NK-92 (cell line): ENCODE results near the gene MAP1LC3B2.

ENCODE experiments used
- DNase-seq: peaks from one replicate; lab custom pipeline; 2025; ENCODE audit not compliant: unreplicated experiment; lab: John Stamatoyannopoulos, UW

MAP1LC3B2 gene

DNA sequence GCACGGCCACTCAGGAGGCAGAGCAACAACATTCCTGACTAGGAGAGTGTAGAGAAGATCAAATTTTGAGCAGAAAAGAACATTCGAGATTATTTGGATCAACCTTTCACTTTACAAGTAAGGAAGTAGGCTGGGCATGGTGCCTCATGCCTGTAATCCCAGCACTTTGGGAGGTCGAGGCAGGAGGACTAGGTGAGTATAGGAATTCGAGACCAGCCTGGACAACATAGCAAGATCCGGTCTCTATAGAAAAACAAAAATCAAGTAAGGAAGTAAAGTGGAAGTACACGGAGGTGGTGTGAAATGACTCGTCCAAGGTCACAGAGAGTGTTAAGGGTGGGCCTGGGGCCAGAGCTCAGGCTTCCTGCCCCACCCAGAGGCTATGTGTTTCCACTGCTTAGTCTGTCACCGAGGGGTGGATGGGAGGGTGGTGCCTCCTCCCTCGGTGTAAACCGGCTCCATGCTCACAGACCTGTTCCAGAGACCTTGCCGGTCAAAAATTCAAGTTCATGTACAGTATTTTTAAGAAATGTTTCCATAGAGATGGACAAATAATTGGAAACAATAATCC is 51.9 kb downstream of the MAP1LC3B2 start:
- DNase-seq: no peak

DNA sequence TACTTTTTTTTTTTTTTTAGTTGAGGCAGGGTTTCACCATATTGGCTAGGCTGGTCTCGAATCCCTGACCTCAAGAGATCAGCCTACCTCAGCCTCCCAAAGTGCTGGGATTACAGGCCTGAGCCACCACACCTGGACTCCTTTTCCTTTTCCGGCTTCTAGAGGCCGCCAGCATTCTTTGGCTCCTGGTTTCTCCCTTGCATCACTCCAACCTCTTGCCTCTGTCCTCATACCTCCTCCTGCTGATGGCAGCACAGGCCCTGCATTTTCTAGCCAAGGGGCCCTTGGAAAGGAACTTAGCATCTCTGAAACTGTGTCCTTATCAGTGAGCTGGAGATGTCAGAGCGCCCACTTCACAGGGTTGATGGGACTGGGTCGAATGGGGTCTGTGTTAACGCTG is 53.3 kb downstream of the MAP1LC3B2 start:
- no peak for DNase-seq

DNA sequence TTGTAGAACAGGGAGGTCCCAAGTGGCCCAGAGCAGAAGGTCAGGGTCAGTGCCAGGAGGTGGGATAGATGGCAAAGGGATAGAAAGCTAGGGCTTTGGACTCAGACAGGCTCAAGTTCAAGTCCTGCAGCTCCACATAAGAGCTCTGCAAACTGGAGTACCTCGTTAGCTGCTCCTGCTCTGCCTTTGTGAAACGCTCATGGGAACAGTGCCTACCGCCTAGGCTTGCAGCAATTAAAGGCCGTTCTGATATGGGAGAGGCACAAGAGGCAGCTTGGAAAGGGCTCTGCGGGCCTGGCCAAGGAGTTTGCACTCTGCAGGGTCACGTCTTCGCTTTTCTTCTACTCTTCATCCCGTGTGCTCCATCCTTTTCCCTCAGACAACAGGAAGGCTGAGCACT is 54.1 kb downstream of the MAP1LC3B2 start:
- DNase-seq: no peak

DNA sequence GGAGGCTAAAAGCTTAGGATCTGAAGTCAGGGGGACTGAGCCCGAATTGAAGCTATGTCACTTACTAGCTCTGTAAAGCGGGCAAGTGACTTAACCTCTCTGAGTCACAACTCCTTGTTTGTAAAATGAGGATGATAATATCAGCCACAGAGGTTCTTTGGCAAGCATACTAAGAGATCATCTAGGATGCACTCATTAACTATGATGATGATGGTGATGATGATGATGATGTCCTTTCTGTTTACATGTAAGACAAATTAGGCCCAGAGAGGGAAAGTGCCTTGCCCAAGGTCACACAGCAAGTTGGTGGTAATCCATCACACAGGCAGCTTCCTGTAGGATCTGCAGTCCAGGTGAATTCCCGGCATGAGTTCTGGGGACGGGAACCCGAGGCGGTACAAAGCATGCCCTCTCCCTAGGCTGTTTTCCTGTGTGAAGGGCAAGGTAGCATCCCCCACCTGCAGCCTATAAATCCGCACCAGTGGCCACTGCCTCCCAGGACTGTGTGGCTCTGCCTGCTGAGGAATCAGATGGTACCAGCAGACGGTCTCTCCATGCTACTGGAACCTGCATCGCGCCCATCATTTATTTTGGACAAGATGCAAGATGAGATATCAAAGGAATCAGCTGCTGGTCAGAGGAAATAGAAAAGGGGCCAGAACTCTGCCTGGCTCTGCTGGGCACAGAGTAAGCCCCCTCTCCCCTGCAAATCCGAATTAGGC is 55.2 kb downstream of the MAP1LC3B2 start:
- no peak for DNase-seq

DNA sequence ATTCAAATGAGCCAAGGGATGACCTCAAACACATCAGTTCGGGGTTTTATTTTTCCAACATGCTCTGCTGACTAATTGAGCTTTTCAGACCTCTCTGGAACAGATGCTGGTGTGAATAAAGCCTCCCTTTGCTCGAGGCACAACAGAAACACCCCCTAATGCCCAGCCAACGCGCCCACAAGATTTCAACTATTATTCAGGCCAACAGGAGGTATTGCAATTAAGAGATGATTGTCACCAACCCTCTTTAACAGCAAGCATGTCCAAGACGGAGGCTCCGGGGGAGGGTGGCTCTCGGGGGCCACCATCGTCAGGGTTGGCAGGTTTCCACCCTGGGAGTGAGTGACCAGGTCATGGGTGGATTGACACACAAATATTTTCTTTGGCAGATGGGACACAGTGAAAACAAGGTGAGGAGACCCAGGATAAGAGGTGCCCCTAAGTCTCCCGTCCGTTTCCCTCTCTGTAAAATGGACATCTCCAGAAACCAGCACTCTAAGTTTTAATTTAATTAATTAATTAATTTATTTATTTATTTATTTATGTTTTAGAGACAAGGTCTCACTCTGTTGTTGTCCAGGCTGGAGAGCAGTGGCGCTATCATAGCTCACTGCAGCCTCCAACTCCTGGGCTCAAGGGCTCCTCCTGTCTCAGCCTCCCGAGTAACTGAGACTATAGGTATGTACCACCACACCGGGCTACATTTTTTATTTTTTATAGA is 56.1 kb downstream of the MAP1LC3B2 start:
- no peak for DNase-seq

DNA sequence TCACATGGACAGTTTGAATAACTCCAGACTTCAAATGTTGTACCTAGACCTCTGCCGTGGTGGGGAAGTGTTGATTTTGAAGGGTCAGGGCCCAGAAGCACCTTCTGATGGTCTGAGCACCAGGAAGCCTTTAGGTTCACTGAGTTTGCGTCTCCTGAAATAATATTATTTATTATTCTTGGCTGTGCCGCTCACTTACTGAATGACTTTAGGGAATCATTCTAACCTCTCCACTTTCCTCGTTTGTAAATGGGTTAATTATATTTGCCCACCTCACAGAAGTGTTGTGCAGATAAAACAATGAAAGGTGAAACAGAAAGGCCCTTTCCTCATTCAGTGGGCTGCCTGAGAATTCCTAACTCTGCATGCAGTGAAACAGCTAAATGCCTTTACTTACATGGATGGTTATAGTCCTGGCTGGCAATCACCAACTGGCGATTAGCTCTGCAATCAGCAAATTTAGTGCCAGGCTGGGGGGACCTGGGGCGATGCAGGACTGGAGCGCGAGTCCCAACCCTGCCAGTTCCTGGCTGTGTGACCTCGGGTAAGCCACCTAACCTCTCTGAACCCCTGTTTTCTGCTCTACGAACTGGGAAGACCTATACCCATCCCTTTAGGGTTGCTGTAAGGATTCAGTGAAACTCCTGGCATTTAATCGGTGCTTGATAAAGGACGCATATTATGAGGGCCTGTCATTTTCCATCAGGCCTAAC is 57.5 kb downstream of the MAP1LC3B2 start:
- DNase-seq: no peak

DNA sequence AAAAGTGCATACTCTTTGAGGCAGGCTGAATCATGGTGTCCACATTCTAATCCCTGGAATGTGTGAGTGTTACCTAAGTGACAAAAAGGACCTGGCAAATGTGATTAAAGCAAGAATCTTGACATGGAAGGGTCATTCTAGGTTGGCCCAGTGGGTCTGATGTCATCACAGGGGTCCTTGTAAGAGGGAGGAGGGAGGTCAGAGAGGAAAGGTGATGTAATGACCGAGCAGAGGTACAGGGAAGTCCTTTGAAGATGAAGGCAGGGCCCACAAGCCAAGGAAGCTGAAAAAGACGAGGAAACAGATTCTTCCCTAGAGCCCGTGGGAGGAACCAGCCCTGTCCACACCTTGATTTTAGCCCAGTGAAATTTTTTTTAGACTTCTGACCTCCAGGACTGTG is 60.1 kb downstream of the MAP1LC3B2 start:
- no peak for DNase-seq

DNA sequence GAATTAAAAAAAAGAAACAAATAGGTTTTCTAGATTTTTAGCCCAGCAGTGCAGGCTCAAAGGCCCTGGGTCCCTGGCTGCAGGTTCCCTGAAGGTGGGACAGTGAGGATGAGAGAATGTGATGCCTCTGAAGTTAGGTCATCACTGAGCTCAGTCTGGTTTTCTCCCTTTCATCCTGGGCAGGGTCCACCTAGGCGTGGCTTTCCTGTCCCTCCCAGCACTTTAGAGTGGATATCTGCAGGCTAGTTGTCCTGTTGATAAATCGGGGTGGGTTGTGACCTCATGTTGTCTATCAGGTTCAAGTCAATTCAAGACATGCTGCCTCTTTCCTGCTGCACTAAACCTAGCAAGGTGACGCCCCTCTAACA is 60.9 kb downstream of the MAP1LC3B2 start:
- DNase-seq: no peak

DNA sequence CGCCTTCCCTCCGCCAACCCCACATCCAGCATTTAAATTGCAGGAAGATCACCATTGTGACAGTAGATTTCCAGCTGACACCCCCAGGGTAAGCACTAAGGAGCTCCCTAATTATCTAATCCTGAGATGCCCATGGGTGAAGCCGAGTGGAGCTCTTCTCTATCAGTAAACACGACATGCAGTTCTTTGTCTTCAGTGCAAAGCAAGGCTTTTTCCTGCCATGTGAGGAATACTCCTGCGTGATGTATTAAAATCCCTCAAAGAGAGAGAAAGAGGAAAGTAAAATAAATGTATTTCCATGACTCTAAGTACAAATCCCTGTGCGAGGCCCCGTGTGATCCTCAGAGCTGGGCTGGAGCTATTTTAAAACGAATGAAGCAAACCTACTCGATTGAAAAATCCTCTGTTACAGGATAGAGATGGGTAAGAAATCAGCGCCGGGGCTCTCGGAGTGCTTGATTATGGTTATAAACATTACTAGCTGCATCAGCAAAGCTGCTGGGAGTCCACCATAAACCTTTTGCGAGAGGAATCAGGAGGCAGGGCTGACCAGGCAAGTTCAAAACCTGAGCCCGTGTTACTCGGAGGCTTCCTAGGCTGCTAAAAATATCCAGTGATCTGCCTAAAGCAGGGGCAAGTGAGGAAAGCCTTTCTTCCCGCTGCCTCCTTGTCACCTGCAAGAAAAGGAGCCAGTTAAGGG is 61.5 kb downstream of the MAP1LC3B2 start:
- DNase-seq: no peak

DNA sequence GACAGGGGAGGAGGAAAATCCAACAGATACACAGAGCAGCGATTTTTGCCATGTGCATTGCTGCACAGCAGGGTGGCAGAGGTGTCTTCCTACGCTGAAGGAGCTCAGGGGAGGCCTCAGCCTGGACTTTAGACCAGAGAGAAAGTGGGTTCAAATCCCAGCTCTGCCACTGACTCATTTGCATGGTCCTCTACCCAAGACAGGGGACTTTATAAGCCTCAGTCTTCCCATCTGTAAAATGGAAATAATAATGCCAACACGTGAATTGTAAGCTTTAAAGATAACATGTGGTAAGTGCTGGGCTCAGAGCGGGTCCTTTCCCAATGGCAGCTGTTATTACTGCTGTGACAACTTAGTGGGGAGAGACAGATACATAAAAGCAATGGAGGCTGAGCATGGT is 62.0 kb downstream of the MAP1LC3B2 start:
- no peak for DNase-seq

DNA sequence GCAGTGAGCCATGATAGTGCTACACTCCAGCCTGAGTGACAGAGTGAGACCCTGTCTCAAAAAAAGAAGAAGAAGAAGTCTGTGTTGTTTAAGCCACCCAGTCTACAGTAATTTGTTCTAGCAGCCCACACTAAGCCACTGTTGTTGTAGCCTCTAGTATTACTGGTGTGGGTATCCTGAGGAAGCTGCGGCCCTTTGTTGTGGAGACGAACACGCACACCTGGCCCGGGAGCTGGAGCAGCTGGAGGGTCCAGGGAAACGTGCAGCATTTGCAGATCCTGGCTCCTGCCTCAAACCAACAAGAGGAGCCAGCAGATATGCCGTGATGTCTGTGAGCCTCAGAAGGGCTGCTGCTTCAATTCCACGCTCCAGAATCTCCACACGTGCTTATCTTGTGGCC is 65.3 kb downstream of the MAP1LC3B2 start:
- no peak for DNase-seq

DNA sequence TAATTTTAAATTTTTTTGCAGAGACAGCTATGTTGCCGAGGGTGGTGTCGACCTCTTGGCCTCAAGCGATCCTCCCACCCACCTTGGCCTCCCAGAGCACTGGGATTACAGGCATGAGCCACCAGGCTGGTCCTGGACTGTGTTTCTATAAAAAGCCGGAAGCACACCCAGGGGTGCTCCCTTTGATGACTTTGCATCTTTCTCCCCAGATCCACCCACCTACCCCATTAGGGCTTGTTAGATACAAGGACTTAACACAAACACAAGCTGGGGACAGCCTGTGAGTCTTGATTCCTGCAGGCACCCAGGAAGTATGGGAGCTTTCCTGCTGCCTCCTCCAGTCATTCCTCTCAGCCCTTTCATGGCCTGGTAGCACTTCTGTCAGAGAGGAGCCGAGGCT is 67.0 kb downstream of the MAP1LC3B2 start:
- DNase-seq: no peak
